Stimulated activated CD4-positive, alpha-beta T cell treated with anti-CD3 and anti-CD28 coated beads, Interleukin-1b, Interleukin-23, amount 100 ng/mL, for 48 hours (primary cell): Measurements from ENCODE around the gene DDC.

Source experiments
- DNase-seq: peaks from one replicate; pipeline ENCODE4 v3.0.0-alpha.2; 2020

DDC gene

GRCh38 chr7:50564640-50565558, at the start of gene DDC:
TSS of gene DDC (minus strand) at chr7:50565405. CDS start at chr7:50544085, 21,320 bp downstream.
- no peak for DNase-seq

GRCh38 chr7:50613473-50613872, 48.3 kb upstream of the DDC start:
- no peak for DNase-seq

- DNase-seq, result no peak
Measured at GRCh38 chr7:50612704-50613103, 47.5 kb upstream of the DDC start.

- peak; percentile 32 for DNase-seq
Measured at GRCh38 chr7:50610521-50611277, 45.5 kb upstream of the DDC start.

GRCh38 chr7:50608196-50608906, 43.1 kb upstream of the DDC start:
- DNase-seq, result no peak

- no peak for DNase-seq
Measured at GRCh38 chr7:50607524-50608125, 42.4 kb upstream of the DDC start.

GRCh38 chr7:50605059-50605458, 39.9 kb upstream of the DDC start:
- DNase-seq, result no peak

- no peak for DNase-seq
Measured at GRCh38 chr7:50603287-50603686, 38.1 kb upstream of the DDC start.

- no peak for DNase-seq
Measured at GRCh38 chr7:50599385-50599784, 34.2 kb upstream of the DDC start.

- no peak for DNase-seq
Measured at GRCh38 chr7:50598460-50599343, 33.5 kb upstream of the DDC start.

- DNase-seq, result no peak
Measured at GRCh38 chr7:50596484-50596883, 31.3 kb upstream of the DDC start.

GRCh38 chr7:50595491-50596102, 30.4 kb upstream of the DDC start:
- no peak for DNase-seq

GRCh38 chr7:50594734-50595485, 29.7 kb upstream of the DDC start:
- no peak for DNase-seq

- DNase-seq, result no peak
Measured at GRCh38 chr7:50594136-50594535, 28.9 kb upstream of the DDC start.

- no peak for DNase-seq
Measured at GRCh38 chr7:50592940-50593339, 27.7 kb upstream of the DDC start.

GRCh38 chr7:50591480-50592438, 26.6 kb upstream of the DDC start:
- DNase-seq, result no peak

GRCh38 chr7:50591098-50591479, 25.9 kb upstream of the DDC start:
- no peak for DNase-seq

- no peak for DNase-seq
Measured at GRCh38 chr7:50590535-50590934, 25.3 kb upstream of the DDC start.

- DNase-seq, result no peak
Measured at GRCh38 chr7:50589364-50589763, 24.2 kb upstream of the DDC start.
